Effector memory CD8-positive, alpha-beta T cell (primary cell): ENCODE results near the gene PTPN23.

ENCODE experiments used
- ATAC-seq: fragments of 150-1000 bp; cut with Tn5 transposase; replicated peaks from 2 replicates; pipeline ENCODE4 v1.10.0; 2021; ENCODE audit warnings: mild to moderate bottlenecking, moderate library complexity
- DNase-seq, 3 experiments: peaks; one replicate each; pipeline ENCODE4 v3.0.0; 2021
- H3K27ac Mint-ChIP-seq, 2 donors: one replicate each; pipeline ENCODE4 v1.8.0; 2022; ENCODE audit warnings: mild to moderate bottlenecking in 2 of 2, mixed read lengths in 2 of 2, moderate library complexity in 2 of 2
- H3K27me3 Mint-ChIP-seq, 2 donors: one replicate each; pipeline ENCODE4 v1.8.0; 2022; ENCODE audit warnings: mixed read lengths in 2 of 2
- H3K36me3 Mint-ChIP-seq: one replicate; pipeline ENCODE4 v1.8.0; 2022; ENCODE audit warnings: mild to moderate bottlenecking, moderate library complexity, mixed read lengths; ENCODE audit not compliant: insufficient read depth
- H3K4me1 Mint-ChIP-seq, 2 donors: one replicate each; pipeline ENCODE4 v1.8.0; 2022; ENCODE audit warnings: low read depth in 2 of 2, mixed read lengths in 2 of 2
- H3K4me3 Mint-ChIP-seq, 2 donors: one replicate each; pipeline ENCODE4 v1.8.0; 2022; ENCODE audit warnings: mild to moderate bottlenecking in 2 of 2, mixed read lengths in 2 of 2, moderate library complexity in 2 of 2
- H3K9me3 Mint-ChIP-seq, 2 donors: one replicate each; pipeline ENCODE4 v1.8.0; 2022; ENCODE audit warnings: mixed read lengths in 2 of 2

Gene PTPN23

GRCh38 chr3:47380026-47380600 lies 708 bp upstream of the PTPN23 start:
- ATAC-seq (no peak), DNase-seq (no peak)
- Mint-ChIP-seq H3K9me3 (no peaks in the 10 kb centered on the region), H3K4me1 (peaks cover 39 to 41% of the 10 kb centered on the region in 2 donors), H3K36me3 (peaks cover 22% of the 10 kb centered on the region), H3K4me3 (peak overlapping the region; percentile 95 to 99), H3K27me3 (peaks cover 0 to 9% of the 10 kb centered on the region in 2 donors), H3K27ac (peak overlapping the region; percentile 97 to 100)

- ATAC-seq, result peak; percentile 54
- peak overlapping the region; percentile 95 to 99 for H3K4me3 Mint-ChIP-seq
- H3K27ac Mint-ChIP-seq, result peak overlapping the region; percentile 97 to 100
- peaks cover 25% of the 10 kb centered on the region for H3K36me3 Mint-ChIP-seq
- H3K9me3 Mint-ChIP-seq, result no peaks in the 10 kb centered on the region
- H3K27me3 Mint-ChIP-seq, result no peaks in the 10 kb centered on the region
- peak; percentile 50 to 63 (median 62) for DNase-seq
- peaks cover 48 to 51% of the 10 kb centered on the region in 2 donors for H3K4me1 Mint-ChIP-seq
Observed at GRCh38 chr3:47381317-47382157, 716 bp downstream of the PTPN23 start.

- Mint-ChIP-seq H3K4me1 (peaks cover 48 to 55% of the 10 kb centered on the region in 2 donors), H3K27ac (peak overlapping the region in 1 of 2 donors; percentile 75), H3K9me3 (no peaks in the 10 kb centered on the region), H3K36me3 (peaks cover 34% of the 10 kb centered on the region), H3K27me3 (no peaks in the 10 kb centered on the region), H3K4me3 (no peak overlapping the region)
- no peak for ATAC-seq
- no peak for DNase-seq
Observed at GRCh38 chr3:47384425-47384824, 3.6 kb downstream of the PTPN23 start.

- Mint-ChIP-seq H3K27ac (peak overlapping the region in 1 of 2 donors; percentile 3), H3K9me3 (no peaks in the 10 kb centered on the region), H3K4me3 (no peak overlapping the region), H3K36me3 (peaks cover 33% of the 10 kb centered on the region), H3K27me3 (no peaks in the 10 kb centered on the region), H3K4me1 (peaks cover 43 to 49% of the 10 kb centered on the region in 2 donors)
- no peak for ATAC-seq
- DNase-seq, result no peak
Observed at GRCh38 chr3:47385007-47385406, 4.2 kb downstream of the PTPN23 start.

GRCh38 chr3:47385796-47386195 lies 5.0 kb downstream of the PTPN23 start:
- Mint-ChIP-seq H3K4me1 (peaks cover 38 to 42% of the 10 kb centered on the region in 2 donors), H3K27me3 (no peaks in the 10 kb centered on the region), H3K36me3 (peaks cover 30% of the 10 kb centered on the region), H3K9me3 (no peaks in the 10 kb centered on the region), H3K27ac (peak overlapping the region; percentile 3 to 59), H3K4me3 (no peak overlapping the region)
- DNase-seq (no peak), ATAC-seq (no peak)

- H3K9me3 Mint-ChIP-seq, result no peaks in the 10 kb centered on the region
- no peak for DNase-seq
- H3K36me3 Mint-ChIP-seq, result peaks cover 9% of the 10 kb centered on the region
- peaks cover 23 to 39% of the 10 kb centered on the region in 2 donors for H3K4me1 Mint-ChIP-seq
- no peaks in the 10 kb centered on the region for H3K27me3 Mint-ChIP-seq
- no peak for ATAC-seq
- H3K27ac Mint-ChIP-seq, result peak overlapping the region; percentile 41 to 53
- H3K4me3 Mint-ChIP-seq, result no peak overlapping the region
Observed at GRCh38 chr3:47392933-47393332, 12.1 kb downstream of the PTPN23 start.

- no peaks in the 10 kb centered on the region for H3K27me3 Mint-ChIP-seq
- DNase-seq (no peak), ATAC-seq (no peak)
- no peak overlapping the region for H3K4me3 Mint-ChIP-seq
- H3K27ac Mint-ChIP-seq, result peak overlapping the region; percentile 32 to 49
- H3K4me1 Mint-ChIP-seq, result peaks cover 21 to 38% of the 10 kb centered on the region in 2 donors
- H3K9me3 Mint-ChIP-seq, result no peaks in the 10 kb centered on the region
- H3K36me3 Mint-ChIP-seq, result peaks cover 19% of the 10 kb centered on the region
Observed at GRCh38 chr3:47394140-47394870, 13.5 kb downstream of the PTPN23 start.

- no peaks in the 10 kb centered on the region for H3K27me3 Mint-ChIP-seq
- ATAC-seq (no peak), DNase-seq (no peak)
- H3K36me3 Mint-ChIP-seq, result peaks cover 19% of the 10 kb centered on the region
- H3K9me3 Mint-ChIP-seq, result no peaks in the 10 kb centered on the region
- peak overlapping the region; percentile 32 to 49 for H3K27ac Mint-ChIP-seq
- H3K4me1 Mint-ChIP-seq, result peaks cover 21 to 40% of the 10 kb centered on the region in 2 donors
- H3K4me3 Mint-ChIP-seq, result no peak overlapping the region
Observed at GRCh38 chr3:47394881-47395280, 14.1 kb downstream of the PTPN23 start.

GRCh38 chr3:47398228-47398627 lies 17.4 kb downstream of the PTPN23 start:
- Mint-ChIP-seq H3K27me3 (no peaks in the 10 kb centered on the region), H3K4me3 (no peak overlapping the region), H3K9me3 (no peaks in the 10 kb centered on the region), H3K27ac (peak overlapping the region in 1 of 2 donors; percentile 17), H3K4me1 (peaks cover 13 to 34% of the 10 kb centered on the region in 2 donors), H3K36me3 (peaks cover 22% of the 10 kb centered on the region)
- no peak for ATAC-seq
- DNase-seq, result no peak

GRCh38 chr3:47399016-47399415 lies 18.2 kb downstream of the PTPN23 start:
- Mint-ChIP-seq H3K36me3 (peaks cover 24% of the 10 kb centered on the region), H3K27ac (peak overlapping the region in 1 of 2 donors; percentile 17), H3K27me3 (no peaks in the 10 kb centered on the region), H3K9me3 (no peaks in the 10 kb centered on the region), H3K4me1 (peaks cover 11 to 30% of the 10 kb centered on the region in 2 donors), H3K4me3 (no peak overlapping the region)
- DNase-seq (no peak), ATAC-seq (no peak)

GRCh38 chr3:47399531-47400270 lies 18.9 kb downstream of the PTPN23 start:
- ATAC-seq (no peak), DNase-seq (no peak)
- no peaks in the 10 kb centered on the region for H3K9me3 Mint-ChIP-seq
- H3K27ac Mint-ChIP-seq, result peak overlapping the region in 1 of 2 donors; percentile 8
- no peak overlapping the region for H3K4me3 Mint-ChIP-seq
- H3K27me3 Mint-ChIP-seq, result no peaks in the 10 kb centered on the region
- H3K4me1 Mint-ChIP-seq, result peaks cover 8 to 25% of the 10 kb centered on the region in 2 donors
- H3K36me3 Mint-ChIP-seq, result peaks cover 24% of the 10 kb centered on the region

- no peak overlapping the region for H3K27ac Mint-ChIP-seq
- no peak overlapping the region for H3K4me3 Mint-ChIP-seq
- H3K36me3 Mint-ChIP-seq, result peaks cover 17% of the 10 kb centered on the region
- no peak for ATAC-seq
- no peaks in the 10 kb centered on the region for H3K27me3 Mint-ChIP-seq
- H3K4me1 Mint-ChIP-seq, result peaks cover 5 to 9% of the 10 kb centered on the region in 2 donors
- no peaks in the 10 kb centered on the region for H3K9me3 Mint-ChIP-seq
- no peak for DNase-seq
Observed at GRCh38 chr3:47404431-47404876, 23.6 kb downstream of the PTPN23 start.
